ENCODE measurements around the gene INPP5J. TPM values are rescaled to one million over a fixed set of nuclear protein-coding genes. Genes with fewer than 3 reads are reported as not detected.

The INPP5J gene
- total and polyA plus RNA-seq, 4 donors: 1.2 to 6.5 (median 2.1) TPM

GRCh38 chr22:31100762-31101525, 21.8 kb upstream of the INPP5J start:
- Histone ChIP-seq H3K36me3 (ENCODE audit: control insufficient read depth in 4 of 4, insufficient read depth in 4 of 4, low read length in 4 of 4) (peaks cover 10 to 48% (median 41%) of the 10 kb centered on the region in 4 donors), H3K9ac (ENCODE audit: insufficient read depth in 1 of 2, low read length in 2 of 2) (no peak overlapping the region), H3K27ac (ENCODE audit: low read depth in 1 of 2, low read length in 1 of 2) (no peak overlapping the region), H3K4me3 (no peak overlapping the region), H3K4me1 (ENCODE audit: control insufficient read depth in 5 of 5, insufficient read depth in 5 of 5, low read length in 5 of 5) (no peaks in the 10 kb centered on the region), H3K9me3 (ENCODE audit: control insufficient read depth in 4 of 4, insufficient read depth in 3 of 4, low read length in 3 of 4) (no peaks in the 10 kb centered on the region), H3K27me3 (ENCODE audit: control insufficient read depth in 3 of 3, insufficient read depth in 3 of 3, low read length in 2 of 3) (no peaks in the 10 kb centered on the region)
- no peak for TF ChIP-seq CTCF (IDR thresholded peaks at IDR 0.05; ENCODE audit: control extremely low read depth, extremely low read depth)
- 96 to 98% methylated on average over 18 of the region's 18 CpGs for WGBS, 2 donors
- ATAC-seq (ENCODE audit: insufficient read depth, low FRiP score): no peak
- DNase-seq: no peak

- DNase-seq (no peak), ATAC-seq (ENCODE audit: insufficient read depth, low FRiP score) (peak; percentile 36)
- Histone ChIP-seq H3K9ac (ENCODE audit: insufficient read depth in 1 of 2, low read length in 2 of 2) (no peak overlapping the region), H3K27me3 (ENCODE audit: control insufficient read depth in 3 of 3, insufficient read depth in 3 of 3, low read length in 2 of 3) (no peaks in the 10 kb centered on the region), H3K36me3 (ENCODE audit: control insufficient read depth in 4 of 4, insufficient read depth in 4 of 4, low read length in 4 of 4) (peaks cover 7 to 36% (median 30%) of the 10 kb centered on the region in 4 donors), H3K4me1 (ENCODE audit: control insufficient read depth in 5 of 5, insufficient read depth in 5 of 5, low read length in 5 of 5) (peaks cover 0 to 6% (median 0%) of the 10 kb centered on the region in 5 donors), H3K4me3 (no peak overlapping the region), H3K9me3 (ENCODE audit: control insufficient read depth in 4 of 4, insufficient read depth in 3 of 4, low read length in 3 of 4) (no peaks in the 10 kb centered on the region), H3K27ac (ENCODE audit: low read depth in 1 of 2, low read length in 1 of 2) (peak overlapping the region; percentile 70 to 81)
- no peak for TF ChIP-seq CTCF (IDR thresholded peaks at IDR 0.05; ENCODE audit: control extremely low read depth, extremely low read depth)
- 76 to 88% methylated on average over 8 of the region's 8 CpGs for WGBS, 2 donors
These were observed 20.2 kb upstream of the INPP5J start for GRCh38 chr22:31102441-31103081.

GRCh38 chr22:31103111-31103510, 19.7 kb upstream of the INPP5J start:
- DNase-seq (no peak), ATAC-seq (ENCODE audit: insufficient read depth, low FRiP score) (no peak)
- H3K36me3 ChIP-seq (ENCODE audit: control insufficient read depth in 4 of 4, insufficient read depth in 4 of 4, low read length in 4 of 4): peaks cover 7 to 33% (median 25%) of the 10 kb centered on the region in 4 donors
- no peak overlapping the region for H3K4me3 ChIP-seq
- peak overlapping the region; percentile 57 to 70 for H3K27ac ChIP-seq (ENCODE audit: low read depth in 1 of 2, low read length in 1 of 2)
- H3K9me3 ChIP-seq (ENCODE audit: control insufficient read depth in 4 of 4, insufficient read depth in 3 of 4, low read length in 3 of 4): no peaks in the 10 kb centered on the region
- WGBS, 2 donors: 86 to 96% methylated on average over 2 of the region's 2 CpGs
- H3K4me1 ChIP-seq (ENCODE audit: control insufficient read depth in 5 of 5, insufficient read depth in 5 of 5, low read length in 5 of 5): peaks cover 0 to 10% (median 2%) of the 10 kb centered on the region in 5 donors
- no peak overlapping the region for H3K9ac ChIP-seq (ENCODE audit: insufficient read depth in 1 of 2, low read length in 2 of 2)
- no peak for TF ChIP-seq CTCF (IDR thresholded peaks at IDR 0.05; ENCODE audit: control extremely low read depth, extremely low read depth)
- no peaks in the 10 kb centered on the region for H3K27me3 ChIP-seq (ENCODE audit: control insufficient read depth in 3 of 3, insufficient read depth in 3 of 3, low read length in 2 of 3)

Measured in lung (tissue), 12 donors.